ENCODE measurements around the gene EHMT1. TPM values are rescaled to one million over a fixed set of nuclear protein-coding genes. Genes with fewer than 3 reads are reported as not detected.

The EHMT1 gene
- total and polyA plus RNA-seq, 2 of the 8 experiments (the other 6 are each of a cell fraction or from before 2014, with no cell fraction given): 95.7 to 163 TPM

DNA sequence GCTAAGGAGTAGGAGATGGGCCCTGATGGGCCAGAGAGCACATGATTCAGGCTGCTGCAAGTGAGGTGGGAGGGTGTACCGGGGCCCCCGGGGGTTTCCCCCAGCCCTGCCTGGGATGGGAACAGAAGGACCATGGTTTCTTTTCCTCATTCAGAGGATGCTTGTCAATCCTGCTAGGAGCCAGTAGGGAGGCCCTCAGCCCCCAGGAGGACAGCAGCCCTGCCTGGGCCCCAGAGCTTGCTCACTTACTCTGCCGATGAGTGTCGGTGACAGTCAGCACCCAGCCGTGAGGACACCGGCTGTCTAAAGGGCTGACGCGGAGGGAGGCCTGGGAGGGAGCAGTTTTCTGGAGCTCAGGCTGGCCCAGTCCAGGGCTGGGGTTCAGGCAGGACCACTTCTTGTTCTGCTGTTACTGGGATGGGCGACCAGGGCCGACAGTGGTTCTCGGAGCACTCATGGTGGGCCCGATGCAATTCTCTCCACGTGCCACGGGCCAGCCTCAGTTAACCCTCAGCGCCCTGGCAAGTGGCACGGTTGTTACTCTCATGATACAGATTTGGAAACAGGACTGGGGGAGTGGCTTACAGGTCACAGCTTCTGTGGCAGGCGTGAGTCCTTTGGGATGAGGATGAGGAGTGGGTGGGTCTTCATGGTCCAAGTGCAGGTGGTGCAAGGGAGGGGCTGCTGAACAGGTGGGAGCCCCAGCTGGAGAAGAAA, 11.5 kb upstream of the EHMT1 start (continued):
- no peak for TF ChIP-seq ASH2L (IDR thresholded peaks at IDR 0.05; ENCODE audit: low read length)

All from H1 (cell line).